ENCODE results near the gene RERE.

Gene RERE

DNA sequence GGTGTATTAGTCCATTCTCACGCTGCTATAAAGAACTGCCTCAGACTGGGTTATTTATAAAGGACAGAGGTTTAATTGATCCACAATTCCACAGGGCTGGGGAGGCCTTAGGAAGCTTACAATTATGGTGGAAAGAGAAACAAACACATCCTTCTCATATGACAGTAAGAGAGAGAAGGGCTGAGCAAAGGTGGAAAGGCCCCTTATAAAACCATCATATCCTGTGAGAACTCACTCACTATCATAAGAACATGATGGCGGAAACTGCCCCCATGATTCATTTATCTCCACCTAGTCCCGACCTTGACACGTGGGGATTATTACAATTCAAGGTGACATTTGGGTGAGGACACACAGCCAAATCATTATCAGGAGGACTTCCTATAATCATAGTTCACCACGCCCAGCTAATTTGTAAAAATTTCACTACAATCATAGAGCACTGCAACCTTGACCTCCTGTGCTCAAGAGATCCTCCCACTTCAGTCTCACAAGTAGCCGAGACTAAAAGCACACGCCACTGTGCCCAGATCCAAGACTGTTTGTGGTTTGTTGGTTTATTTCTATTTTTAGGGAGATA lies 164.9 kb downstream of the RERE start:
- Histone ChIP-seq H3K9me3 (ENCODE audit: control insufficient read depth, insufficient read depth, low read depth, low read length) (no peaks in the 10 kb centered on the region), H3K36me3 (ENCODE audit: control insufficient read depth, insufficient read depth, low read length) (peaks cover 24% of the 10 kb centered on the region), H3K9ac (ENCODE audit: low read length) (no peak overlapping the region), H3K4me1 (ENCODE audit: control insufficient read depth, insufficient read depth, low read length) (peaks cover 10% of the 10 kb centered on the region; the same call in 1 of the 2 replicates), H3K4me3 (ENCODE audit: low read depth, low read length) (no peak overlapping the region), H3K27ac (ENCODE audit: low read depth, low read length) (no peak overlapping the region), H3K27me3 (ENCODE audit: control insufficient read depth, insufficient read depth, low read length) (no peaks in the 10 kb centered on the region)

GRCh38 chr1:8651962-8652361 lies 165.5 kb downstream of the RERE start:
- Histone ChIP-seq H3K9ac (ENCODE audit: low read length) (no peak overlapping the region), H3K27ac (ENCODE audit: low read depth, low read length) (no peak overlapping the region), H3K9me3 (ENCODE audit: control insufficient read depth, insufficient read depth, low read depth, low read length) (no peaks in the 10 kb centered on the region), H3K4me1 (ENCODE audit: control insufficient read depth, insufficient read depth, low read length) (peaks cover 12% of the 10 kb centered on the region), H3K27me3 (ENCODE audit: control insufficient read depth, insufficient read depth, low read length) (no peaks in the 10 kb centered on the region), H3K36me3 (ENCODE audit: control insufficient read depth, insufficient read depth, low read length) (peaks cover 24% of the 10 kb centered on the region), H3K4me3 (ENCODE audit: low read depth, low read length) (no peak overlapping the region)

DNA sequence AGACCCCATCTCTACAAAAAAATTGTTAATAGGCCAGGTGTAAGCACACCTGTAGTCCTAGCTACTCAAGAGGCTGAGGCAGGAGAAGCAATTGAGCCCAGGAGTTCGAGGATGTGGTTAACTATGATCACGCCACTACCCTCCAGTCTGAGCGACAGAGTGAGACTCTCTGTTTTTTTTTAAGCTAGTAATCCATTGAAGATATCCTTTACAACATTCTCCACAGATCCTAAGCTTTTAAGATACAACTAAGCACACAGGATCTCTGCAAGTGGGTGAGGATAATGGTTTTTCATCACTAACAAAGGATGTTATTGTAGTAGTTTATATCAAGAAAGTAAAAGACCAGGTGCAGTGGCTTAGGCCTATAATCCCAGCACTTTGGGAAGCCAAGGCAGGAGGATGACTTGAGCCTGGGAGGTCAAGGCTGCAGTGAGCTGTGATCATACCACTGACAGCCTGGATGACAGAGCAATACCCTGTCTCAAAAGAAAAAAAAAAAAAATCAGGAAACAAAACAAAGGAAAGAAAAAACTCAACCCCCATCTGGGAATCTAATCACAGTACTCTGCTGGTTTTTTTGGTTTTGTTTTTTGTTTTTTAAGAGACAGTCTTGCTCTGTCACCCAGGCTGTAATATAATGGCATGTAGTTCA lies 166.1 kb downstream of the RERE start:
- Histone ChIP-seq H3K9me3 (ENCODE audit: control insufficient read depth, insufficient read depth, low read depth, low read length) (no peaks in the 10 kb centered on the region), H3K9ac (ENCODE audit: low read length) (no peak overlapping the region), H3K4me3 (ENCODE audit: low read depth, low read length) (no peak overlapping the region), H3K4me1 (ENCODE audit: control insufficient read depth, insufficient read depth, low read length) (peaks cover 15% of the 10 kb centered on the region), H3K36me3 (ENCODE audit: control insufficient read depth, insufficient read depth, low read length) (peaks cover 27% of the 10 kb centered on the region), H3K27ac (ENCODE audit: low read depth, low read length) (no peak overlapping the region), H3K27me3 (ENCODE audit: control insufficient read depth, insufficient read depth, low read length) (no peaks in the 10 kb centered on the region)

DNA sequence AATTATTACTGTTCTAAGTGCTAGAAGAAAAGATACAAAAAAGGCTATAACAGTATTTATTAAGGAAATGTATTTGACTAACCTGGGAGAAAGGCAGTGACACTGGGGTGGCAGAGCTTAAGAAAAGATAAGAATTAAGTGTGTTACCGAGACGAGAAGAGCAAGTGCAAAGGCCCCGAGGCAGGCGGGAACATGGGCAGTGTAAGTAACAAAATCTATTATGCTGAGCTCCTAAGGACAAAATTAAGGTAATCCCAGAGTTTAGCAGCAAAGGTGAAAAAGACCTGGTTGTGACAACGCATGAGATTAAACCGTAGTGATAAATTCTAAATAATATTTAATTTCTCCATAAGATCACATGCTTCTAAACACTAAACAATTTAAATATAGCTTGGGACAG lies 167.6 kb downstream of the RERE start:
- H3K27ac ChIP-seq (ENCODE audit: low read depth, low read length), result no peak overlapping the region
- H3K4me3 ChIP-seq (ENCODE audit: low read depth, low read length), result no peak overlapping the region
- peaks cover 15% of the 10 kb centered on the region for H3K4me1 ChIP-seq (ENCODE audit: control insufficient read depth, insufficient read depth, low read length)
- H3K27me3 ChIP-seq (ENCODE audit: control insufficient read depth, insufficient read depth, low read length), result no peaks in the 10 kb centered on the region
- peaks cover 22% of the 10 kb centered on the region for H3K36me3 ChIP-seq (ENCODE audit: control insufficient read depth, insufficient read depth, low read length)
- no peaks in the 10 kb centered on the region for H3K9me3 ChIP-seq (ENCODE audit: control insufficient read depth, insufficient read depth, low read depth, low read length)
- no peak overlapping the region for H3K9ac ChIP-seq (ENCODE audit: low read length)

- Histone ChIP-seq H3K4me3 (ENCODE audit: low read depth, low read length) (no peak overlapping the region), H3K4me1 (ENCODE audit: control insufficient read depth, insufficient read depth, low read length) (peaks cover 13% of the 10 kb centered on the region), H3K36me3 (ENCODE audit: control insufficient read depth, insufficient read depth, low read length) (peaks cover 19% of the 10 kb centered on the region), H3K9me3 (ENCODE audit: control insufficient read depth, insufficient read depth, low read depth, low read length) (no peaks in the 10 kb centered on the region), H3K9ac (ENCODE audit: low read length) (no peak overlapping the region), H3K27me3 (ENCODE audit: control insufficient read depth, insufficient read depth, low read length) (no peaks in the 10 kb centered on the region), H3K27ac (ENCODE audit: low read depth, low read length) (no peak overlapping the region)
Observed at GRCh38 chr1:8649027-8649426, 168.4 kb downstream of the RERE start.

DNA sequence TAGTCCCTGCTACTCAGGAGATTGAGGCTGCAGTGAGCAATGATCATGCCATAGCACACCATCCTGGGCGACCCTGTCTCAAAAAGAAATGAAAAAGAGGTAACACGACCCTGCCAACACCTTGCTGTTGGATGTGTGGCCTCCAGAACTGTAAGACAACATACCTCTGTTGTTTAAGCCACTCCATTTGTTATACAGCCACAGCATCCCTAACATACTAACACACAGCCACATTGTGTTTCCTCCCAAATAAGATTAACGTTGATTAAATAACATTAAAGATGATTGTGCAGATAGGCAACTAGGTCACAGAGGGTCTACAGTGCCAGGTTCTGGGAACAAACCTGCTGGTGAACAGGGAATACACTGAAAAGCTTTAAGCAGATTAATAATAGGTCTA lies 170.4 kb downstream of the RERE start:
- Histone ChIP-seq H3K9ac (ENCODE audit: low read length) (no peak overlapping the region), H3K36me3 (ENCODE audit: control insufficient read depth, insufficient read depth, low read length) (peaks cover 12% of the 10 kb centered on the region), H3K27ac (ENCODE audit: low read depth, low read length) (no peak overlapping the region), H3K9me3 (ENCODE audit: control insufficient read depth, insufficient read depth, low read depth, low read length) (no peaks in the 10 kb centered on the region), H3K4me1 (ENCODE audit: control insufficient read depth, insufficient read depth, low read length) (peaks cover 6% of the 10 kb centered on the region; the same call in 1 of the 2 replicates), H3K27me3 (ENCODE audit: control insufficient read depth, insufficient read depth, low read length) (no peaks in the 10 kb centered on the region), H3K4me3 (ENCODE audit: low read depth, low read length) (no peak overlapping the region)

GRCh38 chr1:8646189-8646588 lies 171.3 kb downstream of the RERE start:
- Histone ChIP-seq H3K9me3 (ENCODE audit: control insufficient read depth, insufficient read depth, low read depth, low read length) (no peaks in the 10 kb centered on the region), H3K27ac (ENCODE audit: low read depth, low read length) (no peak overlapping the region), H3K9ac (ENCODE audit: low read length) (no peak overlapping the region), H3K4me1 (ENCODE audit: control insufficient read depth, insufficient read depth, low read length) (peaks cover 11% of the 10 kb centered on the region), H3K4me3 (ENCODE audit: low read depth, low read length) (no peak overlapping the region), H3K36me3 (ENCODE audit: control insufficient read depth, insufficient read depth, low read length) (peaks cover 11% of the 10 kb centered on the region; the same call in 1 of the 2 replicates), H3K27me3 (ENCODE audit: control insufficient read depth, insufficient read depth, low read length) (no peaks in the 10 kb centered on the region)

GRCh38 chr1:8643542-8644536 lies 173.6 kb downstream of the RERE start:
- H3K27me3 ChIP-seq (ENCODE audit: control insufficient read depth, insufficient read depth, low read length), result no peaks in the 10 kb centered on the region
- no peaks in the 10 kb centered on the region for H3K9me3 ChIP-seq (ENCODE audit: control insufficient read depth, insufficient read depth, low read depth, low read length)
- peaks cover 12% of the 10 kb centered on the region for H3K4me1 ChIP-seq (ENCODE audit: control insufficient read depth, insufficient read depth, low read length)
- no peak overlapping the region for H3K4me3 ChIP-seq (ENCODE audit: low read depth, low read length)
- no peak overlapping the region for H3K9ac ChIP-seq (ENCODE audit: low read length)
- no peak overlapping the region for H3K27ac ChIP-seq (ENCODE audit: low read depth, low read length)
- 0 out of 2 replicates have a peak, but pooled peaks cover 5% of the 10 kb centered on the region for H3K36me3 ChIP-seq (ENCODE audit: control insufficient read depth, insufficient read depth, low read length)

- H3K4me1 ChIP-seq (ENCODE audit: control insufficient read depth, insufficient read depth, low read length), result peaks cover 12% of the 10 kb centered on the region
- 0 out of 2 replicates have a peak, but pooled peaks cover 5% of the 10 kb centered on the region for H3K36me3 ChIP-seq (ENCODE audit: control insufficient read depth, insufficient read depth, low read length)
- H3K27ac ChIP-seq (ENCODE audit: low read depth, low read length), result no peak overlapping the region
- H3K9me3 ChIP-seq (ENCODE audit: control insufficient read depth, insufficient read depth, low read depth, low read length), result no peaks in the 10 kb centered on the region
- H3K9ac ChIP-seq (ENCODE audit: low read length), result no peak overlapping the region
- H3K27me3 ChIP-seq (ENCODE audit: control insufficient read depth, insufficient read depth, low read length), result no peaks in the 10 kb centered on the region
- H3K4me3 ChIP-seq (ENCODE audit: low read depth, low read length), result no peak overlapping the region
Observed at GRCh38 chr1:8642114-8642513, 175.3 kb downstream of the RERE start.

GRCh38 chr1:8641377-8641997 lies 176.0 kb downstream of the RERE start:
- H3K4me1 ChIP-seq (ENCODE audit: control insufficient read depth, insufficient read depth, low read length), result peaks cover 7% of the 10 kb centered on the region
- H3K9ac ChIP-seq (ENCODE audit: low read length), result no peak overlapping the region
- H3K36me3 ChIP-seq (ENCODE audit: control insufficient read depth, insufficient read depth, low read length), result 0 out of 2 replicates have a peak, but pooled peaks cover 3% of the 10 kb centered on the region
- no peak overlapping the region for H3K4me3 ChIP-seq (ENCODE audit: low read depth, low read length)
- no peaks in the 10 kb centered on the region for H3K9me3 ChIP-seq (ENCODE audit: control insufficient read depth, insufficient read depth, low read depth, low read length)
- H3K27ac ChIP-seq (ENCODE audit: low read depth, low read length), result no peak overlapping the region
- no peaks in the 10 kb centered on the region for H3K27me3 ChIP-seq (ENCODE audit: control insufficient read depth, insufficient read depth, low read length)

All from HUES6 (cell line).